Activated CD4-positive, alpha-beta T cell treated with anti-CD3 and anti-CD28 coated beads, Interleukin-2, amount 10 ng/mL, durations not matched to agents 24 days and 14 days (primary cell): Measurements from ENCODE around the gene SLC13A5. TPM values are rescaled to one million over a fixed set of nuclear protein-coding genes. Genes with fewer than 3 reads are reported as not detected.
"Not testable (repeated sequence)": the region's sequence is repeated elsewhere in the genome, so short reads cannot be mapped to it uniquely, and the experiment has no call there.

ENCODE experiments used
- DNase-seq: peaks from one replicate; pipeline ENCODE4 v3.0.0; 2022
- H3K27ac Mint-ChIP-seq: one replicate; pipeline ENCODE4 v1.8.0; 2022; ENCODE audit warnings: mild to moderate bottlenecking, mixed read lengths
- H3K27me3 Mint-ChIP-seq: one replicate; pipeline ENCODE4 v1.8.0; 2022; ENCODE audit warnings: mixed read lengths
- H3K36me3 Mint-ChIP-seq: one replicate; pipeline ENCODE4 v1.8.0; 2022; ENCODE audit warnings: low read depth, mild to moderate bottlenecking, mixed read lengths
- H3K4me1 Mint-ChIP-seq: one replicate; pipeline ENCODE4 v1.8.0; 2021; ENCODE audit warnings: mixed read lengths
- H3K4me3 Mint-ChIP-seq: one replicate; pipeline ENCODE4 v1.8.0; 2022; ENCODE audit warnings: mild to moderate bottlenecking, moderate library complexity, mixed read lengths
- H3K9me3 Mint-ChIP-seq: one replicate; pipeline ENCODE4 v1.8.0; 2021; ENCODE audit warnings: mixed read lengths
- intact Hi-C: fragments of 100-400 bp; cut with micrococcal nuclease; formaldehyde crosslinking; loops from one replicate; pipeline ENCODE4 v1.15.1; 2023
- total RNA-seq: library from RNA; stranded (reverse); gene quantifications from 2 replicates; pipeline ENCODE4 v1.2.3, GENCODE V29; 2022

SLC13A5 gene
- total RNA-seq, 1 donor from 2014 or later, result not detected

- intact Hi-C loops, DNase-seq, H3K9me3 Mint-ChIP-seq, H3K27ac Mint-ChIP-seq, H3K36me3 Mint-ChIP-seq: not testable (repeated sequence)
- Mint-ChIP-seq H3K27me3 (peaks cover 34% of the 10 kb centered on the region), H3K4me3 (peak overlapping the region; percentile 91), H3K4me1 (peaks cover 47% of the 10 kb centered on the region)
Measured at GRCh38 chr17:6658411-6658810, 54.8 kb downstream of the SLC13A5 start.

GRCh38 chr17:6657633-6658287 lies 55.4 kb downstream of the SLC13A5 start:
- Mint-ChIP-seq H3K4me3 (peak overlapping the region; percentile 91), H3K27me3 (peaks cover 35% of the 10 kb centered on the region), H3K4me1 (peaks cover 52% of the 10 kb centered on the region), H3K9me3 (no peaks in the 10 kb centered on the region), H3K27ac (peak overlapping the region; percentile 62), H3K36me3 (peaks cover 9% of the 10 kb centered on the region)
- intact Hi-C loops, result no loop called here
- DNase-seq, result no peak

- Mint-ChIP-seq H3K27ac (peak overlapping the region; percentile 62), H3K4me3 (peak overlapping the region; percentile 91), H3K27me3 (peaks cover 29% of the 10 kb centered on the region), H3K4me1 (peaks cover 58% of the 10 kb centered on the region)
- H3K9me3 Mint-ChIP-seq, intact Hi-C loops, H3K36me3 Mint-ChIP-seq: not testable (repeated sequence)
- peak; percentile 90 for DNase-seq
Measured at GRCh38 chr17:6656797-6657632, 56.2 kb downstream of the SLC13A5 start.

GRCh38 chr17:6655732-6656361 lies 57.3 kb downstream of the SLC13A5 start:
- intact Hi-C loops, H3K36me3 Mint-ChIP-seq, H3K9me3 Mint-ChIP-seq: not testable (repeated sequence)
- peak overlapping the region; percentile 83 for H3K4me3 Mint-ChIP-seq
- peak overlapping the region; percentile 32 for H3K27ac Mint-ChIP-seq
- DNase-seq, result peak; percentile 78
- peaks cover 25% of the 10 kb centered on the region for H3K27me3 Mint-ChIP-seq
- peaks cover 49% of the 10 kb centered on the region for H3K4me1 Mint-ChIP-seq

- H3K4me3 Mint-ChIP-seq, result peak overlapping the region; percentile 83
- H3K9me3 Mint-ChIP-seq, result no peaks in the 10 kb centered on the region
- peaks cover 47% of the 10 kb centered on the region for H3K4me1 Mint-ChIP-seq
- peaks cover 5% of the 10 kb centered on the region for H3K36me3 Mint-ChIP-seq
- intact Hi-C loops, result loop anchor here (5.0 kb wide), 1 partner anchor 1168 kb away; the partner anchor contains the start of genes DERL2 and MIS12
- no peak for DNase-seq
- peak overlapping the region; percentile 32 for H3K27ac Mint-ChIP-seq
- peaks cover 21% of the 10 kb centered on the region for H3K27me3 Mint-ChIP-seq
Measured at GRCh38 chr17:6654841-6655731, 58.1 kb downstream of the SLC13A5 start.

- intact Hi-C loops, result loop anchor here (1.0 to 5.0 kb wide), 3 partner anchors 12 to 1165 kb away; partner anchors contain the start of genes DERL2, KIAA0753 and MIS12
- peaks cover 22% of the 10 kb centered on the region for H3K36me3 Mint-ChIP-seq
- H3K27ac Mint-ChIP-seq, result peak overlapping the region; percentile 35
- H3K27me3 Mint-ChIP-seq, result peaks cover 16% of the 10 kb centered on the region
- peak overlapping the region; percentile 93 for H3K4me3 Mint-ChIP-seq
- no peaks in the 10 kb centered on the region for H3K9me3 Mint-ChIP-seq
- peak; percentile 79 for DNase-seq
- peaks cover 49% of the 10 kb centered on the region for H3K4me1 Mint-ChIP-seq
Measured at GRCh38 chr17:6651919-6652452, 61.2 kb downstream of the SLC13A5 start.

GRCh38 chr17:6651354-6651918 lies 61.7 kb downstream of the SLC13A5 start, which contains the start of the genes C17orf100 and MED31:
TSS of gene C17orf100 (plus strand) at chr17:6651762. CDS start at chr17:6651914, 152 bp downstream.
TSS of gene MED31 (minus strand) at chr17:6651605. CDS start at chr17:6651528, 77 bp downstream.
- peak within 1 kb of the TSS; percentile 93 for H3K4me3 Mint-ChIP-seq
- peaks cover 50% of the 10 kb centered on the region for H3K4me1 Mint-ChIP-seq
- H3K9me3 Mint-ChIP-seq, result no peaks in the 10 kb centered on the region
- intact Hi-C loops, result loop anchor here (1.0 to 5.0 kb wide), 3 partner anchors 11 to 1164 kb away; partner anchors contain the start of genes DERL2, KIAA0753 and MIS12
- H3K36me3 Mint-ChIP-seq, result peaks cover 26% of the 10 kb centered on the region
- DNase-seq, result peak; percentile 99
- H3K27ac Mint-ChIP-seq, result peak within 1 kb of the TSS; percentile 99
- H3K27me3 Mint-ChIP-seq, result peaks cover 16% of the 10 kb centered on the region

GRCh38 chr17:6648181-6648580 lies 65.0 kb downstream of the SLC13A5 start:
- peaks cover 57% of the 10 kb centered on the region for H3K4me1 Mint-ChIP-seq
- H3K27me3 Mint-ChIP-seq, result peaks cover under 1% of the 10 kb centered on the region
- peaks cover 47% of the 10 kb centered on the region for H3K36me3 Mint-ChIP-seq
- intact Hi-C loops, result loop anchor here (2.0 to 10.0 kb wide), 3 partner anchors 175 to 1063 kb away; partner anchors contain the start of genes NLRP1 and PIMREG
- DNase-seq, result no peak
- H3K4me3 Mint-ChIP-seq, result no peak overlapping the region
- H3K9me3 Mint-ChIP-seq, result no peaks in the 10 kb centered on the region
- no peak overlapping the region for H3K27ac Mint-ChIP-seq

- H3K36me3 Mint-ChIP-seq, result peaks cover 45% of the 10 kb centered on the region
- H3K27me3 Mint-ChIP-seq, result no peaks in the 10 kb centered on the region
- peak overlapping the region; percentile 37 for H3K4me3 Mint-ChIP-seq
- H3K27ac Mint-ChIP-seq, result peak overlapping the region; percentile 57
- no peak for DNase-seq
- H3K9me3 Mint-ChIP-seq, result no peaks in the 10 kb centered on the region
- H3K4me1 Mint-ChIP-seq, result peaks cover 57% of the 10 kb centered on the region
- intact Hi-C loops, result loop anchor here (5.0 to 10.0 kb wide), 3 partner anchors 66 to 1059 kb away; partner anchors contain the start of genes NLRP1 and PIMREG
Measured at GRCh38 chr17:6643451-6644125, 69.6 kb downstream of the SLC13A5 start.

- Mint-ChIP-seq H3K27ac (peak overlapping the region; percentile 57), H3K36me3 (peaks cover 38% of the 10 kb centered on the region), H3K27me3 (no peaks in the 10 kb centered on the region), H3K4me1 (peaks cover 59% of the 10 kb centered on the region), H3K4me3 (peak overlapping the region; percentile 93), H3K9me3 (no peaks in the 10 kb centered on the region)
- intact Hi-C loops, result loop anchor here (5.0 to 10.0 kb wide), 3 partner anchors 65 to 1058 kb away; partner anchors contain the start of genes NLRP1 and PIMREG
- DNase-seq, result no peak
Measured at GRCh38 chr17:6642592-6642991, 70.6 kb downstream of the SLC13A5 start.

GRCh38 chr17:6641247-6641863 lies 71.8 kb downstream of the SLC13A5 start:
- intact Hi-C loops, result loop anchor here (2.0 to 10.0 kb wide), 4 partner anchors 64 to 1057 kb away; partner anchors contain the start of genes NLRP1 and PIMREG
- H3K9me3 Mint-ChIP-seq, result no peaks in the 10 kb centered on the region
- peak overlapping the region; percentile 100 for H3K27ac Mint-ChIP-seq
- peak overlapping the region; percentile 93 for H3K4me3 Mint-ChIP-seq
- DNase-seq, result peak; percentile 75
- peaks cover 31% of the 10 kb centered on the region for H3K36me3 Mint-ChIP-seq
- peaks cover 62% of the 10 kb centered on the region for H3K4me1 Mint-ChIP-seq
- H3K27me3 Mint-ChIP-seq, result no peaks in the 10 kb centered on the region
